Esophagus muscularis mucosa (tissue), 4 donors: ENCODE measurements around the gene PARP3.

Experiments
- CTCF ChIP-seq, 3 experiments: fragments of 200-600 bp in 2 of 3; fragments of 450-650 bp in 1 of 3; sonication (generic) in 2 of 3; IDR thresholded peaks; one replicate each; pipeline ENCODE4 v1.5.1; 2017 to 2019; ENCODE audit warnings: antibody characterized with exemption in 3 of 3, mild to moderate bottlenecking in 2 of 3, moderate library complexity in 1 of 3
- EP300 ChIP-seq: sonication (generic); formaldehyde crosslinking; IDR thresholded peaks from one replicate; pipeline ENCODE4 v1.6.1; 2017; ENCODE audit warnings: antibody characterized with exemption
- POLR2A ChIP-seq: fragments of 450-650 bp; IDR thresholded peaks from one replicate; pipeline ENCODE4 v1.6.1; 2017; ENCODE audit warnings: antibody characterized with exemption, moderate library complexity, mild to moderate bottlenecking, low read depth
- POLR2AphosphoS5 ChIP-seq, 2 donors: sonication (generic); formaldehyde crosslinking; IDR thresholded peaks; one replicate each; pipeline ENCODE4 v1.6.1; 2017; ENCODE audit warnings: antibody characterized with exemption in 2 of 2

GRCh38 chr3:51934991-51935885 is 6.9 kb upstream of the PARP3 start:
- TF ChIP-seq CTCF (IDR thresholded peaks at IDR 0.05), result no peak
- TF ChIP-seq POLR2AphosphoS5 (IDR thresholded peaks at IDR 0.05), result no peak
- TF ChIP-seq POLR2A, result no peak
- no peak for TF ChIP-seq EP300
